GM21526 (cell line): Measurements from ENCODE around the gene BCAR3.

ENCODE experiments used
- ATAC-seq: cut with Tn5 transposase; IDR thresholded peaks from one replicate; pipeline ENCODE4 v1.9.1; 2021; ENCODE audit warnings: moderate library complexity; ENCODE audit not compliant: unreplicated experiment, low FRiP score

The BCAR3 gene

GRCh38 chr1:93681101-93681988, at the start of gene BCAR3:
Gene BCAR3 (minus strand): TSS chr1:93681837. CDS start chr1:93674930, 6,907 bp downstream.
- ATAC-seq, result peak; percentile 76

- ATAC-seq, result no peak
Measured at GRCh38 chr1:93730621-93731020, 49.0 kb upstream of the BCAR3 start.

- ATAC-seq, result no peak
Measured at GRCh38 chr1:93729906-93730305, 48.3 kb upstream of the BCAR3 start.

- ATAC-seq, result no peak
Measured at GRCh38 chr1:93729502-93729901, 47.9 kb upstream of the BCAR3 start.

GRCh38 chr1:93728480-93729131, 47.0 kb upstream of the BCAR3 start:
- no peak for ATAC-seq

- no peak for ATAC-seq
Measured at GRCh38 chr1:93723733-93724270, 42.2 kb upstream of the BCAR3 start.

GRCh38 chr1:93723110-93723509, 41.5 kb upstream of the BCAR3 start:
- no peak for ATAC-seq

GRCh38 chr1:93722081-93723031, 40.7 kb upstream of the BCAR3 start:
- ATAC-seq, result no peak

GRCh38 chr1:93720956-93721626, 39.5 kb upstream of the BCAR3 start:
- no peak for ATAC-seq

- ATAC-seq, result no peak
Measured at GRCh38 chr1:93717640-93718039, 36.0 kb upstream of the BCAR3 start.

- no peak for ATAC-seq
Measured at GRCh38 chr1:93716941-93717368, 35.3 kb upstream of the BCAR3 start.

- ATAC-seq, result no peak
Measured at GRCh38 chr1:93716163-93716562, 34.5 kb upstream of the BCAR3 start.

- no peak for ATAC-seq
Measured at GRCh38 chr1:93715529-93716126, 34.0 kb upstream of the BCAR3 start.

GRCh38 chr1:93714356-93714755, 32.7 kb upstream of the BCAR3 start:
- no peak for ATAC-seq

GRCh38 chr1:93713341-93713740, 31.7 kb upstream of the BCAR3 start:
- ATAC-seq, result no peak

GRCh38 chr1:93712741-93713140, 31.1 kb upstream of the BCAR3 start:
- ATAC-seq, result no peak

- no peak for ATAC-seq
Measured at GRCh38 chr1:93710499-93711453, 29.1 kb upstream of the BCAR3 start.

- ATAC-seq, result no peak
Measured at GRCh38 chr1:93708734-93709481, 27.3 kb upstream of the BCAR3 start.
